Gastroesophageal sphincter (tissue), 4 donors: ENCODE measurements around the gene LIMK2. TPM values are rescaled to one million over a fixed set of nuclear protein-coding genes. Genes with fewer than 3 reads are reported as not detected.

Experiments used
- ATAC-seq: fragments of 150-250 bp; one replicate; pipeline ENCODE4 v1.9.1; 2016; ENCODE audit warnings: mild to moderate bottlenecking, moderate library complexity
- H3K27ac ChIP-seq, 4 donors: fragments of 200-600 bp; sonication (generic) in 3 of 4; 1 replicate in 3 of 4; 2 replicates in 1 of 4; pipeline ENCODE4 v1.5.1; 2016 to 2019
- H3K27me3 ChIP-seq: fragments of 200-600 bp; sonication (generic); one replicate; pipeline ENCODE4 v1.5.1; 2019
- H3K36me3 ChIP-seq, 2 donors: fragments of 200-600 bp; sonication (generic); one replicate each; pipeline ENCODE4 v1.5.1; 2019; ENCODE audit warnings: control low read depth in 1 of 2
- H3K4me1 ChIP-seq, 3 donors: fragments of 200-600 bp; sonication (generic); 1 replicate in 2 of 3; 2 replicates in 1 of 3; pipeline ENCODE4 v1.5.1; 2016 to 2019; ENCODE audit warnings: control low read depth in 2 of 3
- H3K4me3 ChIP-seq, 2 donors: fragments of 200-600 bp; sonication (generic); one replicate each; pipeline ENCODE4 v1.5.1; 2019; ENCODE audit warnings: mild to moderate bottlenecking in 1 of 2, moderate library complexity in 1 of 2
- H3K9me3 ChIP-seq, 3 donors: fragments of 200-600 bp; sonication (generic); one replicate each; pipeline ENCODE4 v1.5.1; 2017 to 2019; ENCODE audit warnings: control low read depth in 2 of 3
- CTCF ChIP-seq, 4 experiments: fragments of 200-600 bp in 2 of 4; fragments of 450-650 bp in 2 of 4; sonication (generic) in 1 of 4; IDR thresholded peaks; one replicate each; pipeline ENCODE4 v1.5.1; 2017 to 2019; ENCODE audit warnings: antibody characterized with exemption in 4 of 4, mild to moderate bottlenecking in 2 of 4, moderate library complexity in 2 of 4
- EP300 ChIP-seq: sonication (generic); formaldehyde crosslinking; IDR thresholded peaks from one replicate; pipeline ENCODE4 v1.6.1; 2017; ENCODE audit warnings: antibody characterized with exemption, mild to moderate bottlenecking
- POLR2A ChIP-seq, 2 donors: fragments of 450-650 bp; IDR thresholded peaks; one replicate each; pipeline ENCODE4 v1.6.1; 2017; ENCODE audit warnings: antibody characterized with exemption in 2 of 2, mild to moderate bottlenecking in 2 of 2, moderate library complexity in 1 of 2
- POLR2AphosphoS5 ChIP-seq: sonication (generic); formaldehyde crosslinking; IDR thresholded peaks from one replicate; pipeline ENCODE4 v1.6.1; 2017; ENCODE audit warnings: antibody characterized with exemption
- WGBS, 2 donors: methylation state at CpG; one replicate each; pipeline ENCODE4 v1.1.5; 2018; ENCODE audit warnings: low coverage in 1 of 2; 5-methylcytosine and 5-hydroxymethylcytosine counted together
- total RNA-seq, 4 donors: library from RNA; depleted of rRNA; stranded (reverse); fragments of >200 nt; gene quantifications; one replicate each; pipeline ENCODE4 v1.1.0, GENCODE V29; 2016

LIMK2 gene
- total RNA-seq, 4 donors from 2014 or later = 13.4 to 19.1 (median 15.9) TPM

GRCh38 chr22:31289344-31289743 lies 77.2 kb downstream of the LIMK2 start:
- no peaks in the 10 kb centered on the region for H3K9me3 ChIP-seq
- peaks cover 0 to 52% of the 10 kb centered on the region in 2 donors for H3K36me3 ChIP-seq
- no peaks in the 10 kb centered on the region for H3K27me3 ChIP-seq
- ATAC-seq = no peak
- 0% methylated on average over 1 of the region's 13 CpGs; no CpG with 5 or more reads in 1 of the 2 donors for WGBS, 2 donors
- peak overlapping the region in 3 of 4 donors; percentile 93 to 99 (median 98) for H3K27ac ChIP-seq
- TF ChIP-seq POLR2AphosphoS5 (no peak), CTCF (IDR thresholded peaks at IDR 0.05) (no peak), POLR2A (IDR thresholded peaks at IDR 0.05) (no peak), EP300 (no peak)
- peak overlapping the region in 1 of 2 donors; percentile 86 for H3K4me3 ChIP-seq
- H3K4me1 ChIP-seq = peaks cover 0 to 81% (median 18%) of the 10 kb centered on the region in 3 donors

GRCh38 chr22:31290494-31291471 lies 78.7 kb downstream of the LIMK2 start:
- WGBS, 2 donors = 0% methylated on average over 8 to 19 of the region's 95 CpGs
- TF ChIP-seq CTCF (IDR thresholded peaks at IDR 0.05) (no peak), POLR2A (IDR thresholded peaks at IDR 0.05) (peak; percentile 91 to 96), POLR2AphosphoS5 (peak; percentile 96), EP300 (no peak)
- H3K27me3 ChIP-seq = no peaks in the 10 kb centered on the region
- H3K4me3 ChIP-seq = peak overlapping the region; percentile 53 to 86
- H3K4me1 ChIP-seq = peaks cover 2 to 76% (median 24%) of the 10 kb centered on the region in 3 donors
- H3K9me3 ChIP-seq = no peaks in the 10 kb centered on the region
- H3K27ac ChIP-seq = peak overlapping the region; percentile 93 to 99 (median 98)
- ATAC-seq = peak; percentile 96
- peaks cover 0 to 38% of the 10 kb centered on the region in 2 donors for H3K36me3 ChIP-seq

- H3K4me1 ChIP-seq = peaks cover 5 to 77% (median 31%) of the 10 kb centered on the region in 3 donors
- H3K9me3 ChIP-seq = no peaks in the 10 kb centered on the region
- no peaks in the 10 kb centered on the region for H3K27me3 ChIP-seq
- TF ChIP-seq POLR2A (IDR thresholded peaks at IDR 0.05) (no peak), CTCF (IDR thresholded peaks at IDR 0.05) (no peak), POLR2AphosphoS5 (no peak)
- ATAC-seq = no peak
- WGBS, 2 donors = 0% methylated on average over 4 to 8 of the region's 20 CpGs
- H3K36me3 ChIP-seq = peaks cover 0 to 29% of the 10 kb centered on the region in 2 donors
- peak overlapping the region; percentile 93 to 99 (median 98) for H3K27ac ChIP-seq
- peak overlapping the region; percentile 53 to 86 for H3K4me3 ChIP-seq
Observed at GRCh38 chr22:31291481-31292235, 79.6 kb downstream of the LIMK2 start.

- peak; percentile 64 for ATAC-seq
- TF ChIP-seq CTCF (IDR thresholded peaks at IDR 0.05) = peak in 3 of 4 experiments; percentile 58 to 75 (median 65)
- TF ChIP-seq POLR2AphosphoS5 = peak; percentile 98
- peak; percentile 89 to 93 for TF ChIP-seq POLR2A (IDR thresholded peaks at IDR 0.05)
- no peak for TF ChIP-seq EP300
Observed at GRCh38 chr22:31292236-31292989, 80.3 kb downstream of the LIMK2 start, which contains the start of gene PIK3IP1. Gene PIK3IP1 (minus strand): TSS chr22:31292488. CDS start chr22:31292344, 144 bp downstream.

More at GRCh38 chr22:31292236-31292989, 80.3 kb downstream of the LIMK2 start, which contains the start of gene PIK3IP1:
- Histone ChIP-seq H3K27me3 (no peaks in the 10 kb centered on the region), H3K27ac (peak within 1 kb of the TSS; percentile 93 to 99 (median 98)), H3K4me3 (peak within 1 kb of the TSS; percentile 53 to 86), H3K36me3 (peaks cover 0 to 23% of the 10 kb centered on the region in 2 donors), H3K9me3 (no peaks in the 10 kb centered on the region), H3K4me1 (peaks cover 5 to 77% (median 36%) of the 10 kb centered on the region in 3 donors)
- WGBS, 2 donors = 16 to 19% methylated on average over 12 to 16 of the region's 19 CpGs
